GM12801 (cell line): Measurements from ENCODE around the gene APOBEC4.

Experiments used
- TF ChIP-seq, protein P1 (sequence below): IDR thresholded peaks from one replicate; pipeline ENCODE4 v1.5.1; 2011; ENCODE audit warnings: control low read depth; ENCODE audit not compliant: insufficient read length; ENCODE audit errors: extremely low read depth

APOBEC4 gene

DNA sequence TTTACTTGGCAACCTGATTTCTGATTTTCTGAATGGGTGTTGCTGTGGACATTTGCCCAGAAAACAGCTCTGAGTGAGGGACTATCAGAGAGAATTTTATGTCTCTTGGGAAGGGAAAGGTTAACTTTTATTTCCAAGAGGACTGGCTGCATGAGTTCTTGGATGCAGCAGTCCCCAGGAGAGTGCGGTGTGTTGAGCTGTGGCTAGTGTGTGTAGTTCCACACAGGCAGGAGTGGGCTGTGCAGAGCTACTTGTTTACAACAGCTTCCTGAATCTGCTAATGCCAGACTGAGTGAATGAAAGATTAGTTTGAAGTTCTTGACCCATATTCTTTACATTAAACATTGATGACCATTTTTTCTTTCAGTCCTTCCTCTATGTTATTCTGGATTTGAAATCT is 41.0 kb upstream of the APOBEC4 start:
- TF ChIP-seq, protein P1, sequence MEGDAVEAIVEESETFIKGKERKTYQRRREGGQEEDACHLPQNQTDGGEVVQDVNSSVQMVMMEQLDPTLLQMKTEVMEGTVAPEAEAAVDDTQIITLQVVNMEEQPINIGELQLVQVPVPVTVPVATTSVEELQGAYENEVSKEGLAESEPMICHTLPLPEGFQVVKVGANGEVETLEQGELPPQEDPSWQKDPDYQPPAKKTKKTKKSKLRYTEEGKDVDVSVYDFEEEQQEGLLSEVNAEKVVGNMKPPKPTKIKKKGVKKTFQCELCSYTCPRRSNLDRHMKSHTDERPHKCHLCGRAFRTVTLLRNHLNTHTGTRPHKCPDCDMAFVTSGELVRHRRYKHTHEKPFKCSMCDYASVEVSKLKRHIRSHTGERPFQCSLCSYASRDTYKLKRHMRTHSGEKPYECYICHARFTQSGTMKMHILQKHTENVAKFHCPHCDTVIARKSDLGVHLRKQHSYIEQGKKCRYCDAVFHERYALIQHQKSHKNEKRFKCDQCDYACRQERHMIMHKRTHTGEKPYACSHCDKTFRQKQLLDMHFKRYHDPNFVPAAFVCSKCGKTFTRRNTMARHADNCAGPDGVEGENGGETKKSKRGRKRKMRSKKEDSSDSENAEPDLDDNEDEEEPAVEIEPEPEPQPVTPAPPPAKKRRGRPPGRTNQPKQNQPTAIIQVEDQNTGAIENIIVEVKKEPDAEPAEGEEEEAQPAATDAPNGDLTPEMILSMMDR, result no peak

DNA sequence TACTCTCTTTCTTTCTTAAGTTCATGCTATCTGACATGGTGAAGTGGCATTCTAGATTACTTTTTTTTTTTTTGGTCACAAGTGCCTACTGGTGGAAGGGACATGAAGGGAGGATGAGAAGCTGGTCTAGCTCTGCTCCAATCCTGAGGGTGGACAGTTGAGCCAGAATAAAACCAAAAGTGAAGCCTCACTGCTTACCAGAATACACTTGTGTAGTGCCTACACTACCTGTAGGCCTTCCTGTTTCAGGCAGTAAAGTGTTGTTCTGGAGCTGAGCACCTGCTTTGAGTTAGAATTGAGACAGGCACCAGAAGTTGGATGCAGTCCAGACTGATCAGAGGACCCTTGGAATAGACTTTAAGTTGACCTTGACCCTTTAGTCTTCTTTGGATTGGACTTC is 40.4 kb upstream of the APOBEC4 start:
- TF ChIP-seq, protein P1, result no peak

DNA sequence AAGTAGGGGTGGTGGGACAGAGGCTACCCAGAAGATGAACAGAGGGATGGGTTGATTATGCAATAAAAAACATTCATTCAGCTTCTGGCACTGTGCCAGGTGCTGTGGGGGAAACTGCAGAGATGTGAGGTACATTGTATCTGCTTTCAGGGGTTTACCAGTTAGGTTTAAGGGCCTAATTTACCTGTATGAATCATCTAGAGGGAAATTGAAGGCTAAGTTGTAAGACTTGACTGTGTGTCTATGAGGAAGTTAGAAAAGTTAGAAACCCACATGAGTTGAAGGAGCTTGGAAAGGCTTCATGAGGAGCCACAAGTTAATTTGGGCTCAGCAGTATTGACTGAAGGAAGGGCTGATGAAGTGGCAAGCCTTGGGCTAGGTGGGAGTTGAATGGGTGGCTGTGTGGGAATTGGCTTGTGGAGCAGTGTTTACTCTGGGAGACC is 36.7 kb upstream of the APOBEC4 start:
- TF ChIP-seq, protein P1, result no peak

- TF ChIP-seq, protein P1, result no peak
These were observed 35.4 kb upstream of the APOBEC4 start for GRCh38 chr1:183688341-183689060.

DNA sequence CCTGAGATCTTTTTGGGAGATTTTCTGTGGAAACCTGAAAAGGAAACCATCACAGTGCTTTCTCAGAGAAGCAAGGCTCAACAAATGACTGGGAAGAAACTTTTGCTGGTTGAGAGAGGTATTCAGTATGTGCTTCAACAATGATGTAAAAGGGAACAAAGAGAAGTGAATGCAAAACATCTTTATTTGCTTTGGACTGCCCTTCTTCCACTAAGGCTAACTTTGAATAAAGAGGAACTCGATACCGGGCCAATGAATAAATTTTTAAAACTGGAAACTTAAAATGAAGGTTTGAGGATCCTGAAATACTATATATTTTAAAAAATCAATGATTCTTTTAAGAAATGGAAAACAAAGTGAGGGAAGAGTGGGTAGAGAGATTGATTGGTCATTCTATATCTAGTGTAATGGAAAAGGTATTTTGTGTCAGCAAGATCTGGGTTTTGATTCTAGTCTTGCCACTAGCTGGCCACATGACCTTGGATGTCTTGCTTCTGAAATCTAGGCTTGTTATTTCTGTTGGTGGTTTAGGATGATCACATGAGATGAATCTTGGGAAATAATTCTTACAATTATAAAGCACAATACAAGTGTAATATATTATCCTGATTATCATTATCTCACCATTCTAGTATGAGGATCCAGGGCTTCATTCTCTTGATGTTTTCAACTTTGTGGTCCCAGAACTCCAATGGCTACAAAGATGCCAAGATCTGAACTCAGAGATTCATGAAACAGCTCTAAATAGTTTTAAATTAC is 34.6 kb upstream of the APOBEC4 start:
- TF ChIP-seq, protein P1, result no peak

DNA sequence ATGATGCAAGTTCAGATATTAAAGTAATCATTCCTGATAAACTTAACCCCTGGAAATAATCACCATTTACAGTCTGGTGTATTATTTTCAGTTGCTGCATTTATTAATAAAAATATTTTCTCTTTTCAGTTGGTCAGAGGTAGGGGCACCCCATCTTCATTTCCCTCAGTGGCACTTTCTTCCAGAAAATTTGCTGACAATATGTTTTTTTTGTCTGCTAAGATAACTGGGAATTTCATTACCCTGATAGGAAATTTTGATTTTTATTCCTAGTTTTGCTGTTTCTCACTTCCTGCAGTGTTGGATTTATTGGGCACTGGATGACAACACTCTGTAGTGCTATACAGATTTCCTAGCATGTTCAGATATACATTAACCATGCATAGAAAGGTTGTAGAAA is 33.1 kb upstream of the APOBEC4 start:
- TF ChIP-seq, protein P1, result no peak

GRCh38 chr1:183685112-183685713 is 32.1 kb upstream of the APOBEC4 start:
- TF ChIP-seq, protein P1, result no peak
